GM13976 (cell line): ENCODE results near the gene MSLN.

Experiments
- DNase-seq: peaks from one replicate; pipeline ENCODE4 v3.0.0; 2012; ENCODE audit warnings: low spot score
- CTCF ChIP-seq: IDR thresholded peaks from 2 replicates; pipeline ENCODE4 v1.5.1; 2012; ENCODE audit warnings: borderline replicate concordance, mild to moderate bottlenecking; ENCODE audit not compliant: insufficient read depth; ENCODE audit errors: extremely low read depth, missing control alignments, control extremely low read depth
- in situ Hi-C: fragments of 300-500 bp; cut with MboI; formaldehyde crosslinking; loops from one replicate; pipeline ENCODE4 v1.12.0; 2022; ENCODE audit warnings: low sequenced_read_pairs, mixed read lengths, inconsistent platforms; ENCODE audit not compliant: unreplicated experiment

Gene MSLN

GRCh38 chr16:714558-715476 is 45.7 kb upstream of the MSLN start, which contains the start of gene METRN:
TSS of gene METRN (plus strand) at chr16:715118. CDS start at chr16:715290, 172 bp downstream.
- peak; percentile 94 for DNase-seq
- no peak for TF ChIP-seq CTCF
- in situ Hi-C loops, result loop anchor here (5.0 kb wide), 1 partner anchor 67 kb away; no protein-coding TSS in a partner anchor

- in situ Hi-C loops, result no loop called here
- peak; percentile 33 for TF ChIP-seq CTCF
- peak; percentile 63 for DNase-seq
Observed at GRCh38 chr16:715477-716199, 44.9 kb upstream of the MSLN start.

GRCh38 chr16:716200-716568 is 44.4 kb upstream of the MSLN start:
- no peak for TF ChIP-seq CTCF
- in situ Hi-C loops, result no loop called here
- DNase-seq, result no peak

GRCh38 chr16:716768-717325 is 43.7 kb upstream of the MSLN start:
- in situ Hi-C loops, result no loop called here
- no peak for TF ChIP-seq CTCF
- no peak for DNase-seq

- in situ Hi-C loops, result no loop called here
- TF ChIP-seq CTCF, result no peak
- DNase-seq, result no peak
Observed at GRCh38 chr16:717450-718245, 42.9 kb upstream of the MSLN start.

GRCh38 chr16:718389-718788 is 42.1 kb upstream of the MSLN start:
- no peak for DNase-seq
- in situ Hi-C loops, result no loop called here
- TF ChIP-seq CTCF, result no peak
